Parathyroid adenoma (tissue), 2 donors: ENCODE data around the gene UBAP1.

Experiments used
- H2AFZ ChIP-seq: fragments of 300-600 bp; sonication (generic); one replicate; pipeline ENCODE4 v1.7.0; 2017; ENCODE audit warnings: antibody characterized with exemption, mild to moderate bottlenecking
- H3K27ac ChIP-seq: fragments of 300-600 bp; sonication (generic); one replicate; pipeline ENCODE4 v1.7.0; 2017
- H3K27me3 ChIP-seq: fragments of 300-600 bp; sonication (generic); one replicate; pipeline ENCODE4 v1.7.0; 2017; ENCODE audit warnings: low read length; ENCODE audit not compliant: control insufficient read depth, insufficient read depth
- H3K36me3 ChIP-seq: fragments of 300-600 bp; sonication (generic); one replicate; pipeline ENCODE4 v1.7.0; 2017; ENCODE audit warnings: low read length; ENCODE audit not compliant: control insufficient read depth, insufficient read depth
- H3K4me1 ChIP-seq: fragments of 300-600 bp; sonication (generic); one replicate; pipeline ENCODE4 v1.7.0; 2017; ENCODE audit warnings: control low read depth
- H3K4me2 ChIP-seq: fragments of 300-600 bp; sonication (generic); one replicate; pipeline ENCODE4 v1.7.0; 2017; ENCODE audit warnings: low read length
- H3K4me3 ChIP-seq: fragments of 300-600 bp; sonication (generic); one replicate; pipeline ENCODE4 v1.7.0; 2017; ENCODE audit warnings: low read depth, low read length
- H3K79me2 ChIP-seq: fragments of 300-600 bp; sonication (generic); one replicate; pipeline ENCODE4 v1.7.0; 2017; ENCODE audit warnings: control low read depth
- H3K9ac ChIP-seq: fragments of 300-600 bp; sonication (generic); one replicate; pipeline ENCODE4 v1.7.0; 2017; ENCODE audit warnings: mild to moderate bottlenecking
- H3K9me3 ChIP-seq: fragments of 300-600 bp; sonication (generic); one replicate; pipeline ENCODE4 v1.7.0; 2017; ENCODE audit warnings: low read length; ENCODE audit not compliant: control insufficient read depth
- TF ChIP-seq, protein P1 (sequence below): fragments of 300-600 bp; sonication (generic); IDR thresholded peaks from one replicate; pipeline ENCODE4 v1.7.0; 2017; ENCODE audit warnings: antibody characterized with exemption, mild to moderate bottlenecking
- donor health status: primary hyperparathyroidism.

Gene UBAP1

DNA sequence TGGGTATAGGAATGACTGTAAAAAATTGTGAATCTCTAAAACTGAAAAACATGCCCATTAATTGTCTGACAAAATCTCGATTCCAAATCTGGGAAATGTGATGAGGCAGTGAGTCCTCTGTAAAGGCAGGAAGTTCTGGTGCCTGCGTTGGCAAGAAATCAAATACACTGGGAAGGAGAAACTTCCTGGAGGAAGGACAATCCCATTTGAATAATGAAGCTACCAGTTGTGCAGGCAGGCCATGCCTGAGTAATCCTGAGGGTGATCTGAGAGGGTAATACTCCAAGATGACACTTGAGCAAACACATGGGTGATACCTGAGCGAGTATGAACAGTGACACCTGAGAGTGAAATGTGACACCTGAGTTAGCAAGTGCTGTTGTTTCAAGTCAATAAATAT is 100.6 kb downstream of the UBAP1 start:
- no peak overlapping the region for H3K4me2 ChIP-seq
- H3K36me3 ChIP-seq: no peaks in the 10 kb centered on the region
- no peaks in the 10 kb centered on the region for H3K27me3 ChIP-seq
- H2AFZ ChIP-seq: no peak overlapping the region
- TF ChIP-seq, protein P1, sequence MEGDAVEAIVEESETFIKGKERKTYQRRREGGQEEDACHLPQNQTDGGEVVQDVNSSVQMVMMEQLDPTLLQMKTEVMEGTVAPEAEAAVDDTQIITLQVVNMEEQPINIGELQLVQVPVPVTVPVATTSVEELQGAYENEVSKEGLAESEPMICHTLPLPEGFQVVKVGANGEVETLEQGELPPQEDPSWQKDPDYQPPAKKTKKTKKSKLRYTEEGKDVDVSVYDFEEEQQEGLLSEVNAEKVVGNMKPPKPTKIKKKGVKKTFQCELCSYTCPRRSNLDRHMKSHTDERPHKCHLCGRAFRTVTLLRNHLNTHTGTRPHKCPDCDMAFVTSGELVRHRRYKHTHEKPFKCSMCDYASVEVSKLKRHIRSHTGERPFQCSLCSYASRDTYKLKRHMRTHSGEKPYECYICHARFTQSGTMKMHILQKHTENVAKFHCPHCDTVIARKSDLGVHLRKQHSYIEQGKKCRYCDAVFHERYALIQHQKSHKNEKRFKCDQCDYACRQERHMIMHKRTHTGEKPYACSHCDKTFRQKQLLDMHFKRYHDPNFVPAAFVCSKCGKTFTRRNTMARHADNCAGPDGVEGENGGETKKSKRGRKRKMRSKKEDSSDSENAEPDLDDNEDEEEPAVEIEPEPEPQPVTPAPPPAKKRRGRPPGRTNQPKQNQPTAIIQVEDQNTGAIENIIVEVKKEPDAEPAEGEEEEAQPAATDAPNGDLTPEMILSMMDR: no peak
- no peaks in the 10 kb centered on the region for H3K9me3 ChIP-seq
- H3K9ac ChIP-seq: no peak overlapping the region
- no peak overlapping the region for H3K27ac ChIP-seq
- no peaks in the 10 kb centered on the region for H3K79me2 ChIP-seq
- H3K4me3 ChIP-seq: no peak overlapping the region
- H3K4me1 ChIP-seq: no peaks in the 10 kb centered on the region

DNA sequence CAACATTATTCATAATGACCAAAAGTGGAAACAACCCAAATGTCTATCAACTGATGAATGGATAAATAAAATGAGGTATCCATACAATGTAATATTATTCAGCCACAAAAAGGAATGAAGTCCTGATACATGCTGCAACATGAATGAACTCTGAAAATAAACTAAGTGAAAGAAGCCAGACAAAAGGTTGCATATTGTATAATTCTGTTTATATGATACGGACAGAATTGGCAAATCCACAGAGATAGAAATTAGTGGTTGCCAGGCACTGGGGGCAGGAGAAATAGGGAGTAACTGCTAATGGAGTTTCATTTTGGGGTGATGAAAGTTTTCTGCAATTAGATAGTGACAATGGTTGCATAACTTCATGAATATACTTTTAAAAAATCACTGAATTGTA is 103.3 kb downstream of the UBAP1 start:
- no peak overlapping the region for H3K4me3 ChIP-seq
- no peaks in the 10 kb centered on the region for H3K27me3 ChIP-seq
- TF ChIP-seq, protein P1: no peak
- no peaks in the 10 kb centered on the region for H3K79me2 ChIP-seq
- no peak overlapping the region for H3K9ac ChIP-seq
- no peaks in the 10 kb centered on the region for H3K36me3 ChIP-seq
- H3K9me3 ChIP-seq: no peaks in the 10 kb centered on the region
- no peak overlapping the region for H2AFZ ChIP-seq
- H3K27ac ChIP-seq: no peak overlapping the region
- no peaks in the 10 kb centered on the region for H3K4me1 ChIP-seq
- no peak overlapping the region for H3K4me2 ChIP-seq

DNA sequence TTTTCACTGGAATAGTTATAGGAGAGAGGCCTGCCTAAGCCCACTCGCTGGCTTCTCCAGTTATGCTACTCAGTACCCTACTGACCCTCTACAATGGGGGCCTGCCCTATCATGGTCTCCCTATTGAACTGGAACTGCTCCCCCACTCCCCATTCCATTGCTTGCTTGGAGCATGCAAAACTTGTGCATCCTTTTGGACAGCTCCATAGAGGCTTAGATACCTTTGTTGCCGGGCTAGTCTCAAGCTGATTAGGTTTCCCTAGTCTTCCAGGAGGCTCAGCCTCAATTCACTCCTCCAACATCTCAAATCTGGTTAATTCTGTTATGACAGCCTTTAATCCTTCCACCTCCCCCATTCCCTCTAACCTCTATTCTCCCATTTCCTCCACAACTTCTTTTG is 110.3 kb downstream of the UBAP1 start:
- H3K4me2 ChIP-seq: no peak overlapping the region
- H3K79me2 ChIP-seq: no peaks in the 10 kb centered on the region
- no peaks in the 10 kb centered on the region for H3K36me3 ChIP-seq
- no peaks in the 10 kb centered on the region for H3K27me3 ChIP-seq
- H3K9ac ChIP-seq: no peak overlapping the region
- H3K4me1 ChIP-seq: no peaks in the 10 kb centered on the region
- H3K4me3 ChIP-seq: no peak overlapping the region
- no peak overlapping the region for H3K27ac ChIP-seq
- no peak overlapping the region for H2AFZ ChIP-seq
- TF ChIP-seq, protein P1: no peak
- no peaks in the 10 kb centered on the region for H3K9me3 ChIP-seq

DNA sequence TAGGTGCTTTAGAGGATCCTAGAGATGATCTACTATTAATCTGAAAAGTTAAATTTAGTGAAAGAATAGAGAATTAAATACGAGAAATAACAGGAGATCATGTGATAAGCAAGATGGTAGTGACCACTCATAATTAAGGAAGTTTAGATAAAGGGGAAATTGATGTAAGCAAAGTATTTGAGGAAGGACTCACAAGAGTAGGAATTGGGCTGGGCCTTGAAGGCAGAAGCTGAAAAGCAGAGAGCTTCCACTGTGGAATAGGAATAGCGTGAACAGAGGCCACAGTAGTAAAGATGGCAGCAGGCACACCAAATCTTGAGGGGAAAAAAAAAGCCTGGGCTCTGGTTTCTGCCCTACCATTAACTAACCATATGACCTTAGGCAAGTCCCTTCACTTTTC is 112.2 kb downstream of the UBAP1 start:
- Histone ChIP-seq H3K27me3 (no peaks in the 10 kb centered on the region), H2AFZ (no peak overlapping the region), H3K79me2 (no peaks in the 10 kb centered on the region), H3K27ac (no peak overlapping the region), H3K9me3 (no peaks in the 10 kb centered on the region), H3K4me1 (no peaks in the 10 kb centered on the region), H3K4me3 (no peak overlapping the region), H3K4me2 (no peak overlapping the region), H3K36me3 (no peaks in the 10 kb centered on the region), H3K9ac (no peak overlapping the region)
- TF ChIP-seq, protein P1: no peak

DNA sequence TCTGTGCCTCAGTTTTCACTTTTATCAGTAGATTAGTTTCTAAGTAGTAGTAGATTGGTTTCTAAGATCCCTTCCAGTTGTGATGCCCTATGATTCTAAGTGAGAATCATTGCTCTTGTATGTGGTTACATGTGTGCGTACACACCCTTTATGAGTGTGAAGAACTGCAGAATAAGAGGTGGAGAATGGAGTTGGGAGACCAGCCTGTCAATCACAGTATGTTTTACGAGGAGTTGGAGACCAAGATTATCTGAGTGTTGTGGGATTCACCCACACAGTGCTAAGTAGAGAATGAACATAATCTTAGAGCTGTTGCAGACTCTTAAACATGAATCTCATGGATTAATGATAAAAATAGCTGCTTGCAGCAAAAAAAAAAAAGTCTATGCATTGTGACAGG is 112.6 kb downstream of the UBAP1 start:
- Histone ChIP-seq H3K4me2 (no peak overlapping the region), H3K4me3 (no peak overlapping the region), H3K9ac (no peak overlapping the region), H3K79me2 (no peaks in the 10 kb centered on the region), H3K27me3 (no peaks in the 10 kb centered on the region), H3K27ac (no peak overlapping the region), H3K9me3 (no peaks in the 10 kb centered on the region), H3K36me3 (no peaks in the 10 kb centered on the region), H2AFZ (no peak overlapping the region), H3K4me1 (no peaks in the 10 kb centered on the region)
- TF ChIP-seq, protein P1: no peak
